ENCODE measurements around the gene KRT82.

DNA sequence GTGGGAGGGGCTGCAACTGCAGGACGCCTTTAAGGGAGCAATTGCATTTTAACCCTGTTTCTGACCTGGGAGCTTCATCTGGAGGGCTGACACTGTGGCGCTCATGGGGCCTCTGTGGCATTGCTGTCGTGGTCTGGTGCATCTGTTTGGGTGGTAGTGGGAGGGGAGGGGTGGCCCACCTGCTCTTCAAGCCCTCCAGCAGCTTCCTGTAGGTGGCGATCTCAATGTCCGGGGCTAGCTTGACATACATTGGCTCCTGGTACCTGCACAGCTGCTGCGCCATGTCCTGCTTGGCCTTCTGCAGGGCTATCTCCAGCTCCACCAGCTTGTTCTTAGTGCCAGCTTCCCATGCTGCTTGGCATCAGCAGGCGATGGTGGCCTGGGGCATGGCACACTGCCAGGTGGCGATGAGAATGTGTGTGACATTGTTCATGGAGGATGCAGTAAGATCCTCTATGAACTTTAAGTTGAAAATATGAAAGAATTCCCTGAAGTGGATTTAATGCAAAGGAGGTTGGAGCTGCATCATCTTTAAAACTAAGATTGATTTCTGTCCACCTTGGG, 7.7 kb upstream of the KRT82 start:
- no peak for TF ChIP-seq POLR2A (IDR thresholded peaks at IDR 0.05)
- TF ChIP-seq, protein P1, sequence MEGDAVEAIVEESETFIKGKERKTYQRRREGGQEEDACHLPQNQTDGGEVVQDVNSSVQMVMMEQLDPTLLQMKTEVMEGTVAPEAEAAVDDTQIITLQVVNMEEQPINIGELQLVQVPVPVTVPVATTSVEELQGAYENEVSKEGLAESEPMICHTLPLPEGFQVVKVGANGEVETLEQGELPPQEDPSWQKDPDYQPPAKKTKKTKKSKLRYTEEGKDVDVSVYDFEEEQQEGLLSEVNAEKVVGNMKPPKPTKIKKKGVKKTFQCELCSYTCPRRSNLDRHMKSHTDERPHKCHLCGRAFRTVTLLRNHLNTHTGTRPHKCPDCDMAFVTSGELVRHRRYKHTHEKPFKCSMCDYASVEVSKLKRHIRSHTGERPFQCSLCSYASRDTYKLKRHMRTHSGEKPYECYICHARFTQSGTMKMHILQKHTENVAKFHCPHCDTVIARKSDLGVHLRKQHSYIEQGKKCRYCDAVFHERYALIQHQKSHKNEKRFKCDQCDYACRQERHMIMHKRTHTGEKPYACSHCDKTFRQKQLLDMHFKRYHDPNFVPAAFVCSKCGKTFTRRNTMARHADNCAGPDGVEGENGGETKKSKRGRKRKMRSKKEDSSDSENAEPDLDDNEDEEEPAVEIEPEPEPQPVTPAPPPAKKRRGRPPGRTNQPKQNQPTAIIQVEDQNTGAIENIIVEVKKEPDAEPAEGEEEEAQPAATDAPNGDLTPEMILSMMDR (IDR thresholded peaks at IDR 0.05) = no peak

All from suprapubic skin (tissue), 3 donors.